IgD-negative memory B cell (primary cell): ENCODE measurements around the gene ELAVL1. TPM values are rescaled to one million over a fixed set of nuclear protein-coding genes. Genes with fewer than 3 reads are reported as not detected.
A peak's percentile ranks its signal among the peaks of the same experiment; 100 is the strongest.
"Not testable (repeated sequence)": the region's sequence is repeated elsewhere in the genome, so short reads cannot be mapped to it uniquely, and the experiment has no call there.

Experiments used
- H3K27ac Mint-ChIP-seq, 3 donors: one replicate each; pipeline ENCODE4 v1.8.0; 2020 to 2022; ENCODE audit warnings: mild to moderate bottlenecking in 3 of 3, mixed read lengths in 3 of 3, moderate library complexity in 1 of 3
- H3K27me3 Mint-ChIP-seq: one replicate; pipeline ENCODE4 v1.8.0; 2021; ENCODE audit warnings: mixed read lengths
- H3K36me3 Mint-ChIP-seq: one replicate; pipeline ENCODE4 v1.8.0; 2020; ENCODE audit warnings: mild to moderate bottlenecking, mixed read lengths
- H3K4me1 Mint-ChIP-seq, 3 donors: one replicate each; pipeline ENCODE4 v1.8.0; 2020 to 2022; ENCODE audit warnings: mixed read lengths in 3 of 3, mild to moderate bottlenecking in 1 of 3
- H3K4me3 Mint-ChIP-seq, 4 donors: one replicate each; pipeline ENCODE4 v1.8.0; 2020 to 2022; ENCODE audit warnings: mild to moderate bottlenecking in 4 of 4, mixed read lengths in 4 of 4, moderate library complexity in 3 of 4
- H3K9me3 Mint-ChIP-seq, 3 donors: one replicate each; pipeline ENCODE4 v1.8.0; 2020 to 2021; ENCODE audit warnings: mixed read lengths in 3 of 3, mild to moderate bottlenecking in 1 of 3
- polyA plus RNA-seq: library from polyadenylated mRNA; unstranded; fragments of 300-500 nt; fragmentation: Illumina TruSeq; gene quantifications from one replicate; pipeline ENCODE4 v1.2.3, GENCODE V29; 2021

The ELAVL1 gene
- polyA plus RNA-seq, 1 donor from 2014 or later, result 49.3 TPM

GRCh38 chr19:7924651-7925170 is 80.7 kb downstream of the ELAVL1 start:
- H3K4me1 Mint-ChIP-seq, result peaks cover 10 to 13% (median 10%) of the 10 kb centered on the region in 3 donors
- H3K36me3 Mint-ChIP-seq, result peaks cover 4% of the 10 kb centered on the region
- peak overlapping the region in 1 of 3 donors; percentile 64 for H3K27ac Mint-ChIP-seq
- peak overlapping the region in 3 of 4 donors; percentile 12 to 71 (median 68) for H3K4me3 Mint-ChIP-seq
- peaks cover 0 to under 1% (median 0%) of the 10 kb centered on the region in 3 donors for H3K9me3 Mint-ChIP-seq
- H3K27me3 Mint-ChIP-seq, result peaks cover 5% of the 10 kb centered on the region

GRCh38 chr19:7924241-7924640 is 81.2 kb downstream of the ELAVL1 start:
- H3K4me1 Mint-ChIP-seq, result peaks cover 11 to 16% (median 12%) of the 10 kb centered on the region in 3 donors
- peaks cover 0 to 2% (median 0%) of the 10 kb centered on the region in 3 donors for H3K9me3 Mint-ChIP-seq
- H3K27ac Mint-ChIP-seq, result peak overlapping the region in 1 of 3 donors; percentile 64
- H3K36me3 Mint-ChIP-seq, result peaks cover 4% of the 10 kb centered on the region
- H3K4me3 Mint-ChIP-seq, result peak overlapping the region; percentile 10 to 74 (median 40)
- H3K27me3 Mint-ChIP-seq, result peaks cover 7% of the 10 kb centered on the region

GRCh38 chr19:7923295-7924191 is 81.9 kb downstream of the ELAVL1 start:
- H3K9me3 Mint-ChIP-seq, result peaks cover 0 to 2% (median 0%) of the 10 kb centered on the region in 3 donors
- peak overlapping the region in 1 of 4 donors; percentile 38 for H3K4me3 Mint-ChIP-seq
- H3K27ac Mint-ChIP-seq, result peak overlapping the region in 1 of 3 donors; percentile 64

GRCh38 chr19:7922836-7923195 is 82.6 kb downstream of the ELAVL1 start:
- H3K27ac Mint-ChIP-seq, result no peak overlapping the region
- peaks cover 14% of the 10 kb centered on the region for H3K27me3 Mint-ChIP-seq
- peaks cover 0 to 2% (median 0%) of the 10 kb centered on the region in 3 donors for H3K9me3 Mint-ChIP-seq
- peaks cover 11 to 17% (median 15%) of the 10 kb centered on the region in 3 donors for H3K4me1 Mint-ChIP-seq
- no peaks in the 10 kb centered on the region for H3K36me3 Mint-ChIP-seq
- H3K4me3 Mint-ChIP-seq, result peak overlapping the region in 1 of 4 donors; percentile 38

More at GRCh38 chr19:7923295-7924191, 81.9 kb downstream of the ELAVL1 start:
- H3K36me3 Mint-ChIP-seq, result peaks cover 4% of the 10 kb centered on the region
- peaks cover 7% of the 10 kb centered on the region for H3K27me3 Mint-ChIP-seq
- H3K4me1 Mint-ChIP-seq, result peaks cover 11 to 15% (median 12%) of the 10 kb centered on the region in 3 donors

- Mint-ChIP-seq H3K4me3 (peak overlapping the region in 3 of 4 donors; percentile 47 to 58 (median 54)), H3K9me3 (peaks cover 0 to 2% (median 0%) of the 10 kb centered on the region in 3 donors), H3K27me3 (peaks cover 14% of the 10 kb centered on the region), H3K27ac (peak overlapping the region in 1 of 3 donors; percentile 90), H3K36me3 (no peaks in the 10 kb centered on the region), H3K4me1 (peaks cover 11 to 18% (median 15%) of the 10 kb centered on the region in 3 donors)
Observed at GRCh38 chr19:7921967-7922835, 83.2 kb downstream of the ELAVL1 start.

- Mint-ChIP-seq H3K4me3 (peak overlapping the region; percentile 82 to 96 (median 94)), H3K27ac (peak overlapping the region; percentile 90 to 94 (median 91)), H3K4me1 (peaks cover 11 to 18% (median 15%) of the 10 kb centered on the region in 3 donors), H3K9me3 (peaks cover 0 to 2% (median 0%) of the 10 kb centered on the region in 3 donors), H3K36me3 (no peaks in the 10 kb centered on the region), H3K27me3 (peaks cover 14% of the 10 kb centered on the region)
Observed at GRCh38 chr19:7921302-7921966, 84.0 kb downstream of the ELAVL1 start.

GRCh38 chr19:7920519-7921301 is 84.7 kb downstream of the ELAVL1 start:
- Mint-ChIP-seq H3K27me3 (peaks cover 16% of the 10 kb centered on the region), H3K4me3 (peak overlapping the region; percentile 82 to 96 (median 94)), H3K9me3 (peaks cover 0 to 2% (median 0%) of the 10 kb centered on the region in 3 donors), H3K27ac (peak overlapping the region; percentile 90 to 94 (median 91)), H3K36me3 (no peaks in the 10 kb centered on the region), H3K4me1 (peaks cover 13 to 21% (median 15%) of the 10 kb centered on the region in 3 donors)

GRCh38 chr19:7919610-7920518 is 85.6 kb downstream of the ELAVL1 start, which contains the start of gene SNAPC2:
TSS of gene SNAPC2 (plus strand) at chr19:7920338. CDS start at chr19:7920367, 29 bp downstream.
- peaks cover 2% of the 10 kb centered on the region for H3K36me3 Mint-ChIP-seq
- H3K4me1 Mint-ChIP-seq, result peaks cover 14 to 24% (median 15%) of the 10 kb centered on the region in 3 donors
- H3K27ac Mint-ChIP-seq, result peak within 1 kb of the TSS; percentile 90 to 94 (median 94)
- peaks cover 0 to 2% (median 0%) of the 10 kb centered on the region in 3 donors for H3K9me3 Mint-ChIP-seq
- peak within 1 kb of the TSS; percentile 82 to 96 (median 94) for H3K4me3 Mint-ChIP-seq
- H3K27me3 Mint-ChIP-seq, result peaks cover 25% of the 10 kb centered on the region

GRCh38 chr19:7918615-7919421 is 86.6 kb downstream of the ELAVL1 start:
- Mint-ChIP-seq H3K27me3 (peaks cover 26% of the 10 kb centered on the region), H3K36me3 (peaks cover 2% of the 10 kb centered on the region), H3K4me3 (peak overlapping the region; percentile 71 to 96 (median 87)), H3K9me3 (peaks cover 0 to 2% (median 0%) of the 10 kb centered on the region in 3 donors), H3K4me1 (peaks cover 14 to 24% (median 15%) of the 10 kb centered on the region in 3 donors), H3K27ac (peak overlapping the region in 1 of 3 donors; percentile 90)

- H3K27me3 Mint-ChIP-seq, result peaks cover 26% of the 10 kb centered on the region
- H3K9me3 Mint-ChIP-seq, H3K36me3 Mint-ChIP-seq: not testable (repeated sequence)
- peak overlapping the region in 2 of 3 donors; percentile 71 to 90 for H3K27ac Mint-ChIP-seq
- H3K4me3 Mint-ChIP-seq, result peak overlapping the region; percentile 41 to 85 (median 76)
- H3K4me1 Mint-ChIP-seq, result peaks cover 14 to 24% (median 15%) of the 10 kb centered on the region in 3 donors
Observed at GRCh38 chr19:7918062-7918614, 87.3 kb downstream of the ELAVL1 start.

- Mint-ChIP-seq H3K27ac (peak overlapping the region in 2 of 3 donors; percentile 71 to 90), H3K4me1 (peaks cover 12 to 24% (median 15%) of the 10 kb centered on the region in 3 donors)
Observed at GRCh38 chr19:7917267-7918061, 88.0 kb downstream of the ELAVL1 start.

More at GRCh38 chr19:7917267-7918061, 88.0 kb downstream of the ELAVL1 start:
- Mint-ChIP-seq H3K9me3 (peaks cover 0 to 2% (median 0%) of the 10 kb centered on the region in 3 donors), H3K27me3 (peaks cover 26% of the 10 kb centered on the region), H3K36me3 (peaks cover 5% of the 10 kb centered on the region), H3K4me3 (peak overlapping the region; percentile 64 to 85 (median 79))
